IMR-90 (cell line): ENCODE results near the gene GDPD3. TPM values are rescaled to one million over a fixed set of nuclear protein-coding genes. Genes with fewer than 3 reads are reported as not detected.

Experiments
- ATAC-seq: fragments of 200-7000 bp; cut with Tn5 transposase; 2 replicates; pipeline ENCODE4 v1.9.1; 2020; ENCODE audit warnings: low read depth, mild to moderate bottlenecking, moderate library complexity
- BruUV-seq: library from RNA; stranded (reverse); fragments of 400-500 nt; replicated peaks from 2 replicates; lab custom pipeline; 2021; lab: Mats Ljungman, UMichigan
- CTCF ChIA-PET: fragments of 300-600 bp; formaldehyde crosslinking; extraction: SDS; loops from one replicate; lab custom pipeline; 2021; ENCODE audit warnings: antibody characterized with exemption; lab: Yijun Ruan, JAX
- POLR2A ChIA-PET: fragments of 300-600 bp; sonication (Branson Sonifier 250); formaldehyde crosslinking; loops from one replicate; lab custom pipeline; 2022; ENCODE audit warnings: antibody characterized with exemption; ENCODE audit not compliant: unreplicated experiment; lab: Charles Lee
- DNase-seq: peaks from one replicate; pipeline ENCODE4 v3.0.0; 2013
- H2AFZ ChIP-seq: replicated peaks from 2 replicates; pipeline ENCODE3; 2013; ENCODE audit warnings: low read length, mild to moderate bottlenecking; ENCODE audit not compliant: poor library complexity
- H2AK5ac ChIP-seq: 2 replicates; pipeline ENCODE4 v1.6.1; 2013; ENCODE audit warnings: low read depth, low read length, inconsistent platforms
- H2AK9ac ChIP-seq: replicated peaks from 2 replicates; pipeline ENCODE3; 2013; ENCODE audit warnings: mild to moderate bottlenecking, low read depth, low read length, moderate library complexity; ENCODE audit not compliant: poor library complexity
- H2BK120ac ChIP-seq: 2 replicates; pipeline ENCODE4 v1.6.1; 2013; ENCODE audit warnings: low read depth, low read length, inconsistent platforms
- H2BK15ac ChIP-seq: 3 replicates; pipeline ENCODE4 v1.6.1; 2013; ENCODE audit warnings: low read depth, low read length, inconsistent platforms
- H2BK20ac ChIP-seq: 2 replicates; pipeline ENCODE4 v1.6.1; 2013; ENCODE audit warnings: low read depth, mild to moderate bottlenecking, inconsistent platforms, low read length, moderate library complexity
- H2BK5ac ChIP-seq: 2 replicates; pipeline ENCODE4 v1.6.1; 2013; ENCODE audit warnings: mild to moderate bottlenecking, low read depth, low read length, inconsistent platforms; ENCODE audit not compliant: poor library complexity, severe bottlenecking
- H3K14ac ChIP-seq: replicated peaks from 2 replicates; pipeline ENCODE4 v1.6.1; 2013; ENCODE audit warnings: low read depth, low read length, inconsistent platforms
- H3K18ac ChIP-seq: 2 replicates; pipeline ENCODE4 v1.6.1; 2013; ENCODE audit warnings: low read depth, low read length, control low read depth
- H3K23ac ChIP-seq: 2 replicates; pipeline ENCODE4 v1.6.1; 2013; ENCODE audit warnings: low read depth, low read length, inconsistent platforms
- H3K27ac ChIP-seq: 2 replicates; pipeline ENCODE4 v1.5.1; 2013; ENCODE audit warnings: mild to moderate bottlenecking, control low read depth, low read length; ENCODE audit not compliant: insufficient read depth
- H3K27me3 ChIP-seq: 2 replicates; pipeline ENCODE4 v1.6.1; 2013; ENCODE audit warnings: low read length; ENCODE audit not compliant: control insufficient read depth, insufficient read depth
- H3K36me3 ChIP-seq: 2 replicates; pipeline ENCODE4 v1.6.1; 2013; ENCODE audit warnings: low read length, mixed read lengths; ENCODE audit not compliant: control insufficient read depth, insufficient read depth
- H3K4ac ChIP-seq: 2 replicates; pipeline ENCODE4 v1.6.1; 2013; ENCODE audit warnings: low read depth, low read length, inconsistent platforms
- H3K4me1 ChIP-seq: 2 replicates; pipeline ENCODE4 v1.6.1; 2013; ENCODE audit warnings: low read length, mixed read lengths; ENCODE audit not compliant: control insufficient read depth, insufficient read depth
- H3K4me2 ChIP-seq: 2 replicates; pipeline ENCODE4 v1.6.1; 2013; ENCODE audit warnings: low read depth, mild to moderate bottlenecking, control low read depth, low read length, moderate library complexity
- H3K4me3 ChIP-seq: 2 replicates; pipeline ENCODE4 v1.5.1; 2013; ENCODE audit warnings: low read depth, mild to moderate bottlenecking, control low read depth, low read length, moderate library complexity; ENCODE audit not compliant: insufficient read depth
- H3K56ac ChIP-seq: 2 replicates; pipeline ENCODE4 v1.6.1; 2013; ENCODE audit warnings: low read length, inconsistent platforms; ENCODE audit not compliant: insufficient read depth; ENCODE audit errors: extremely low read depth
- H3K79me1 ChIP-seq, 2 experiments: 2 replicates each; pipeline ENCODE4 v1.6.1; 2013; ENCODE audit warnings: low read length in 2 of 2, inconsistent platforms in 1 of 2, low read depth in 1 of 2
- H3K9ac ChIP-seq: 2 replicates; pipeline ENCODE4 v1.6.1; 2013; ENCODE audit warnings: low read depth, low read length, control low read depth
- H3K9me1 ChIP-seq: 2 replicates; pipeline ENCODE4 v1.6.1; 2013; ENCODE audit warnings: low read length, inconsistent platforms; ENCODE audit not compliant: insufficient read depth
- H3K9me3 ChIP-seq: 2 replicates; pipeline ENCODE4 v1.6.1; 2013; ENCODE audit warnings: low read length; ENCODE audit not compliant: control insufficient read depth, insufficient read depth
- H4K20me1 ChIP-seq: 2 replicates; pipeline ENCODE4 v1.6.1; 2013; ENCODE audit warnings: low read length, inconsistent platforms; ENCODE audit not compliant: insufficient read depth
- H4K5ac ChIP-seq: 2 replicates; pipeline ENCODE4 v1.6.1; 2013; ENCODE audit warnings: mild to moderate bottlenecking, low read depth, low read length, control low read depth
- H4K8ac ChIP-seq, 2 experiments: 2 replicates each; pipeline ENCODE4 v1.6.1; 2013; ENCODE audit warnings: low read depth in 2 of 2, low read length in 2 of 2, control low read depth in 1 of 2, inconsistent platforms in 1 of 2
- H4K91ac ChIP-seq: 2 replicates; pipeline ENCODE4 v1.6.1; 2013; ENCODE audit warnings: low read depth, low read length, inconsistent platforms; ENCODE audit not compliant: insufficient read depth
- BHLHE40 ChIP-seq: fragments of 150-350 bp; IDR thresholded peaks from 2 replicates; pipeline ENCODE4 v1.6.1; 2016; ENCODE audit warnings: mild to moderate bottlenecking, low read depth, low read length
- CEBPB ChIP-seq: IDR thresholded peaks from 2 replicates; pipeline ENCODE4 v1.6.1; 2012; ENCODE audit warnings: low read depth, low read length, improper control_type of control experiment
- CHD1 ChIP-seq: IDR thresholded peaks from 2 replicates; pipeline ENCODE4 v1.6.1; 2012; ENCODE audit warnings: low read depth, low read length, improper control_type of control experiment
- CTCF ChIP-seq: conservative IDR thresholded peaks from 2 replicates; pipeline ENCODE4 v1.5.1; 2012; ENCODE audit warnings: mild to moderate bottlenecking, low read depth, low read length, improper control_type of control experiment
- FOS ChIP-seq: fragments of 150-350 bp; IDR thresholded peaks from 2 replicates; pipeline ENCODE4 v1.6.1; 2016; ENCODE audit warnings: low read depth, low read length
- MAFK ChIP-seq: IDR thresholded peaks from 2 replicates; pipeline ENCODE4 v1.6.1; 2012; ENCODE audit warnings: low read depth, low read length, improper control_type of control experiment
- MAZ ChIP-seq: IDR thresholded peaks from 2 replicates; pipeline ENCODE4 v1.6.1; 2012; ENCODE audit warnings: low read depth, mild to moderate bottlenecking, low read length, improper control_type of control experiment, moderate library complexity, borderline replicate concordance
- MXI1 ChIP-seq: IDR thresholded peaks from 2 replicates; pipeline ENCODE4 v1.6.1; 2012; ENCODE audit warnings: low read depth, mild to moderate bottlenecking, low read length, moderate library complexity, borderline replicate concordance
- NFE2L2 ChIP-seq: fragments of 150-350 bp; IDR thresholded peaks from 2 replicates; pipeline ENCODE4 v1.6.1; 2016; ENCODE audit warnings: low read depth, mild to moderate bottlenecking, low read length
- POLR2A ChIP-seq: IDR thresholded peaks from 2 replicates; pipeline ENCODE4 v1.6.1; 2012; ENCODE audit warnings: mild to moderate bottlenecking, low read depth, low read length
- RAD21 ChIP-seq: IDR thresholded peaks from 2 replicates; pipeline ENCODE4 v1.6.1; 2012; ENCODE audit warnings: low read length, improper control_type of control experiment
- RCOR1 ChIP-seq: IDR thresholded peaks from 2 replicates; pipeline ENCODE4 v1.6.1; 2012; ENCODE audit warnings: mild to moderate bottlenecking, low read length, improper control_type of control experiment; ENCODE audit not compliant: insufficient replicate concordance
- RFX5 ChIP-seq: IDR thresholded peaks from 2 replicates; pipeline ENCODE4 v1.8.0; 2012; ENCODE audit warnings: low read depth, mild to moderate bottlenecking, low read length, moderate library complexity
- SMC3 ChIP-seq: fragments of 150-350 bp; IDR thresholded peaks from 2 replicates; pipeline ENCODE4 v1.6.1; 2016; ENCODE audit warnings: low read depth, mild to moderate bottlenecking, antibody characterized with exemption, low read length, moderate library complexity
- USF2 ChIP-seq: fragments of 150-350 bp; IDR thresholded peaks from 2 replicates; pipeline ENCODE4 v1.6.1; 2017; ENCODE audit warnings: mild to moderate bottlenecking, antibody characterized with exemption, low read length, low read depth
- WGBS, 2 experiments: methylation state at CpG; one replicate each; pipeline versions ENCODE4 v1.1.5 to v1.1.7; 2013; ENCODE audit warnings: missing lambda C conversion rate in 2 of 2; ENCODE audit not compliant: insufficient read length in 1 of 2; ENCODE audit errors: extremely low coverage in 2 of 2; 5-methylcytosine and 5-hydroxymethylcytosine counted together
- dilution Hi-C: fragments of 300-500 bp; cut with HindIII; formaldehyde crosslinking; loops from one replicate; pipeline ENCODE4 v1.14.3; 2018; ENCODE audit warnings: low sequenced_read_pairs; ENCODE audit not compliant: unreplicated experiment
- in situ Hi-C: fragments of 300-500 bp; cut with MboI; formaldehyde crosslinking; loops from 3 replicates; pipeline ENCODE4 v1.14.3; 2019; ENCODE audit warnings: low sequenced_read_pairs, inconsistent platforms, mixed read lengths
- intact Hi-C: fragments of 100-400 bp; cut with micrococcal nuclease; formaldehyde crosslinking; loops from 2 replicates; pipeline ENCODE4 v1.10.0; 2022
- polyA plus RNA-seq, 3 experiments: library from polyadenylated mRNA; depleted of rRNA; stranded (reverse); fragments of >200 nt; gene quantifications; 2 replicates each; pipeline ENCODE4 v1.2.3, GENCODE V29; 2012; ENCODE audit warnings: low replicate concordance in 1 of 3
- total RNA-seq: library from RNA; depleted of rRNA; stranded (reverse); fragments of >200 nt; gene quantifications from 2 replicates; pipeline ENCODE4 v1.2.3, GENCODE V29; 2012
- TF ChIP-seq, protein P1 (sequence below): fragments of 150-350 bp; IDR thresholded peaks from 2 replicates; pipeline ENCODE4 v1.6.1; 2016; ENCODE audit warnings: low read depth, mild to moderate bottlenecking, low read length, moderate library complexity, borderline replicate concordance

Gene GDPD3
- total and polyA plus RNA-seq, 2 of the 4 experiments (the other 2 are of a cell fraction): under 0.01 to 19.5 TPM

DNA sequence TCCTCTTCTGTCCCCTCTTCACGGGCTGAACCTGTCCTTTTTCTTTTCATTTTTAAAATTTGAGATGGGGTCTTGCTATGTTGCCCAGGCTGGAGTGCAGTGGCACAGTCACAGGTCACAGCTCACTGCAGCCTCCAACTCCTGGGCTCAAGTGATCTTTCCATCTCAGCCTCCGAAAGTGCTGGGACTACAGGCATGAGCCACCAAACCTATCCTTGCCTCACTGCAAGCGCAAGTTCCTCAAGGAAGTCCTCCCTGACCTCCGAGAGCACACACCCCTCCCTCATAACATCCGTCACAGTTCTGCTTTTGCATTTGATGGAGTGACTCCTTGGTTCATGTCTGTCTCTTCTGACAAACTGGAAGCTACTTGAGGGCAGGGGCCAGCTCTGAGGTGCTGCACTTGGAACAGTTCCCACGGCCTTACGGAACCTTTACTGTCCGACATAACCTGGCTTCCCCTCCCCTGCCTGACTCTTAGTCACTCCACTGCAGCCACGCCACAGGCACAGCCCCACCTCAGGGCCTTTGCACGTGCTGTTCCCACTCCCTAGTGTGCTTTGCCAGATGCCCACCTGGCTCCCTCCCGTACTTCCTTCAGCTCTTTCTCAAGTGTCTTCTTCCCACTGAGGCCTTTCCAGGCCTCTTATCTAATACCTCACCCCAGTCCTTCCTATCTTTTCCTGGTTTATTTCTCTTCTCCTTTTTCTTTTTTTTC is 26.0 kb downstream of the GDPD3 start:
- H3K27ac ChIP-seq: no peak overlapping the region
- H4K5ac ChIP-seq: no peak overlapping the region
- H3K36me3 ChIP-seq: peaks cover 37% of the 10 kb centered on the region
- no peak overlapping the region for H2BK5ac ChIP-seq
- no peak overlapping the region for H3K23ac ChIP-seq
- no peak overlapping the region for H2BK20ac ChIP-seq
- no peak overlapping the region for H3K9ac ChIP-seq
- H3K18ac ChIP-seq: no peak overlapping the region
- no peak overlapping the region for H3K4ac ChIP-seq
- H2AK5ac ChIP-seq: no peak overlapping the region
- no TSS peak for BruUV-seq
- peaks cover 3% of the 10 kb centered on the region; the same call in 1 of the 2 replicates for H3K4me1 ChIP-seq
- intact Hi-C loops (no loop called here), in situ Hi-C loops (no loop called here), dilution Hi-C loops (no loop called here)
- H3K27me3 ChIP-seq: no peaks in the 10 kb centered on the region
- no peak overlapping the region for H2BK120ac ChIP-seq
- peaks cover 1 to 16% of the 10 kb centered on the region in 2 experiments for H3K79me1 ChIP-seq
- H3K4me2 ChIP-seq: no peak overlapping the region
- TF ChIP-seq RCOR1 (no peak), USF2 (no peak), RFX5 (no peak), CEBPB (no peak), BHLHE40 (no peak), CHD1 (no peak), POLR2A (no peak), CTCF (no peak), SMC3 (no peak), MXI1 (no peak), MAFK (no peak), MAZ (no peak), NFE2L2 (no peak), RAD21 (no peak), FOS (no peak)
- TF ChIP-seq, protein P1, sequence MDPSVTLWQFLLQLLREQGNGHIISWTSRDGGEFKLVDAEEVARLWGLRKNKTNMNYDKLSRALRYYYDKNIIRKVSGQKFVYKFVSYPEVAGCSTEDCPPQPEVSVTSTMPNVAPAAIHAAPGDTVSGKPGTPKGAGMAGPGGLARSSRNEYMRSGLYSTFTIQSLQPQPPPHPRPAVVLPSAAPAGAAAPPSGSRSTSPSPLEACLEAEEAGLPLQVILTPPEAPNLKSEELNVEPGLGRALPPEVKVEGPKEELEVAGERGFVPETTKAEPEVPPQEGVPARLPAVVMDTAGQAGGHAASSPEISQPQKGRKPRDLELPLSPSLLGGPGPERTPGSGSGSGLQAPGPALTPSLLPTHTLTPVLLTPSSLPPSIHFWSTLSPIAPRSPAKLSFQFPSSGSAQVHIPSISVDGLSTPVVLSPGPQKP: no peak
- no peak overlapping the region for H2AK9ac ChIP-seq
- 94% methylated on average over 6 of the region's 11 CpGs; no CpG with 5 or more reads in 1 of the 2 experiments for WGBS, 2 experiments
- peaks cover 12% of the 10 kb centered on the region for H4K20me1 ChIP-seq
- CTCF ChIA-PET: no interaction called here
- no peak overlapping the region for H3K56ac ChIP-seq
- H3K9me3 ChIP-seq: no peaks in the 10 kb centered on the region
- H2AFZ ChIP-seq: no peak overlapping the region
- no peaks in the 10 kb centered on the region for H3K9me1 ChIP-seq
- no peak overlapping the region for H3K14ac ChIP-seq
- H3K4me3 ChIP-seq: no peak overlapping the region
- no peak for ATAC-seq
- POLR2A ChIA-PET: no interaction called here
- no peak for DNase-seq
- H2BK15ac ChIP-seq: no peak overlapping the region
- no peak overlapping the region for H4K91ac ChIP-seq
- no peak overlapping the region for H4K8ac ChIP-seq
